Hepatocyte (in vitro differentiated cells): ENCODE measurements around the gene IQCF5.

Source experiments
- CTCF ChIP-seq: fragments of 200-600 bp; sonication (generic); IDR thresholded peaks from 2 replicates; pipeline ENCODE4 v1.5.1; 2016; ENCODE audit warnings: antibody characterized with exemption, mild to moderate bottlenecking; ENCODE audit not compliant: poor library complexity
- EZH2 ChIP-seq: fragments of 200-600 bp; sonication (generic); IDR thresholded peaks from 2 replicates; pipeline ENCODE4 v1.6.1; 2016; ENCODE audit warnings: antibody characterized with exemption, mild to moderate bottlenecking, borderline replicate concordance
- EZH2phosphoT487 ChIP-seq: fragments of 200-600 bp; sonication (generic); IDR thresholded peaks from one replicate; pipeline ENCODE4 v1.6.1; 2018; ENCODE audit warnings: antibody characterized with exemption, mild to moderate bottlenecking, low read depth, moderate library complexity; ENCODE audit not compliant: unreplicated experiment, severe bottlenecking

GRCh38 chr3:51894939-51895338 is 19.5 kb upstream of the IQCF5 start:
- TF ChIP-seq CTCF = no peak
- TF ChIP-seq EZH2 = no peak
- no peak for TF ChIP-seq EZH2phosphoT487
